HG03039 (cell line): ENCODE data around the gene UPF1.
A peak's percentile ranks its signal among the peaks of the same experiment; 100 is the strongest.
"Not testable (repeated sequence)": the region's sequence is repeated elsewhere in the genome, so short reads cannot be mapped to it uniquely, and the experiment has no call there.

Source experiments
- ATAC-seq: cut with Tn5 transposase; IDR thresholded peaks from one replicate; pipeline ENCODE4 v1.9.1; 2021; ENCODE audit warnings: mild to moderate bottlenecking, moderate library complexity; ENCODE audit not compliant: unreplicated experiment

Gene UPF1

GRCh38 chr19:18798384-18799352 lies 33.1 kb upstream of the UPF1 start:
- ATAC-seq: no peak

- ATAC-seq: no peak
Observed at GRCh38 chr19:18799389-18799970, 32.3 kb upstream of the UPF1 start.

GRCh38 chr19:18800079-18800478 lies 31.7 kb upstream of the UPF1 start:
- no peak for ATAC-seq

- no peak for ATAC-seq
Observed at GRCh38 chr19:18800636-18801035, 31.1 kb upstream of the UPF1 start.

GRCh38 chr19:18802354-18802753 lies 29.4 kb upstream of the UPF1 start:
- ATAC-seq: no peak

- no peak for ATAC-seq
Observed at GRCh38 chr19:18803550-18804138, 28.1 kb upstream of the UPF1 start.

- no peak for ATAC-seq
Observed at GRCh38 chr19:18804139-18804601, 27.6 kb upstream of the UPF1 start.

GRCh38 chr19:18804643-18805042 lies 27.1 kb upstream of the UPF1 start:
- ATAC-seq: no peak

- no peak for ATAC-seq
Observed at GRCh38 chr19:18807861-18808331, 23.9 kb upstream of the UPF1 start.

GRCh38 chr19:18809149-18809868 lies 22.4 kb upstream of the UPF1 start:
- ATAC-seq: no peak

- ATAC-seq: not testable (repeated sequence)
Observed at GRCh38 chr19:18811638-18812037, 20.1 kb upstream of the UPF1 start.

- no peak for ATAC-seq
Observed at GRCh38 chr19:18814063-18814462, 17.7 kb upstream of the UPF1 start.

- no peak for ATAC-seq
Observed at GRCh38 chr19:18815673-18816072, 16.1 kb upstream of the UPF1 start.

- not testable (repeated sequence) for ATAC-seq
Observed at GRCh38 chr19:18816645-18817044, 15.1 kb upstream of the UPF1 start.

- no peak for ATAC-seq
Observed at GRCh38 chr19:18817574-18817973, 14.2 kb upstream of the UPF1 start.

GRCh38 chr19:18828786-18829185 lies 3.0 kb upstream of the UPF1 start:
- ATAC-seq: no peak

- ATAC-seq: no peak
Observed at GRCh38 chr19:18830488-18830887, 1.3 kb upstream of the UPF1 start.

- ATAC-seq: peak; percentile 23
Observed at GRCh38 chr19:18832306-18833140, 764 bp downstream of the UPF1 start.

- ATAC-seq: no peak
Observed at GRCh38 chr19:18833141-18833476, 1.4 kb downstream of the UPF1 start.
